ENCODE data around the gene ZNF292. TPM values are rescaled to one million over a fixed set of nuclear protein-coding genes. Genes with fewer than 3 reads are reported as not detected.
A peak's percentile ranks its signal among the peaks of the same experiment; 100 is the strongest.

Gene ZNF292
- total and polyA plus RNA-seq, 10 of the 15 experiments (the other 5 are each of a cell fraction or from before 2014, with no cell fraction given) = 11.1 to 57.6 (median 30.6) TPM

- TF ChIP-seq ZNF687 (IDR thresholded peaks at IDR 0.05) (no peak), NR2C1 (IDR thresholded peaks at IDR 0.05) (no peak), KDM1A (IDR thresholded peaks at IDR 0.05; ENCODE audit: borderline replicate concordance) (no peak), CREB1 (IDR thresholded peaks at IDR 0.05; ENCODE audit: low read depth) (0 out of 2 replicates have a peak, but pooled peaks have one; percentile 1), KLF5 (IDR thresholded peaks at IDR 0.05; ENCODE audit: partially characterized antibody) (no peak), GATAD2B (conservative IDR thresholded peaks at IDR 0.05; ENCODE audit: low read depth) (no peak), NFIC (IDR thresholded peaks at IDR 0.05; ENCODE audit: low read depth, low read length) (no peak), FOS (IDR thresholded peaks at IDR 0.05; ENCODE audit: borderline replicate concordance, extremely low read depth, insufficient read length) (no peak), TCF3 (IDR thresholded peaks at IDR 0.05; ENCODE audit: borderline replicate concordance, insufficient read depth, low read depth, low read length) (no peak), EGR1 (IDR thresholded peaks at IDR 0.05; ENCODE audit: borderline replicate concordance in 1 of 2, low read depth in 2 of 2, low read length in 2 of 2) (no peak)
These were observed 748 bp upstream of the ZNF292 start (continued) for GRCh38 chr6:87154641-87154992.
